GM23338 (cell line): Measurements from ENCODE around the gene ZBTB12. TPM values are rescaled to one million over a fixed set of nuclear protein-coding genes. Genes with fewer than 3 reads are reported as not detected.

Experiments
- EZH2phosphoT487 ChIP-seq: fragments of 200-600 bp; sonication (generic); IDR thresholded peaks from one replicate; pipeline ENCODE4 v1.8.1; 2018; ENCODE audit warnings: antibody characterized with exemption; ENCODE audit not compliant: unreplicated experiment
- NANOG ChIP-seq: IDR thresholded peaks from 2 replicates; pipeline ENCODE4 v1.6.1; 2016; ENCODE audit warnings: antibody characterized with exemption, borderline replicate concordance
- POLR2AphosphoS5 ChIP-seq: IDR thresholded peaks from 2 replicates; pipeline ENCODE4 v1.6.1; 2016; ENCODE audit warnings: antibody characterized with exemption, low read depth
- REST ChIP-seq: IDR thresholded peaks from one replicate; pipeline ENCODE4 v1.6.1; 2018; ENCODE audit warnings: antibody characterized with exemption; ENCODE audit not compliant: unreplicated experiment
- STAT1 ChIP-seq: IDR thresholded peaks from one replicate; pipeline ENCODE4 v1.6.1; 2016; ENCODE audit warnings: antibody characterized with exemption; ENCODE audit not compliant: unreplicated experiment
- ZNF114 ChIP-seq: fragments of 250-450 bp; sonication (Bioruptor Pico); IDR thresholded peaks from 2 replicates; pipeline ENCODE4 v1.5.0; 2020; ENCODE audit warnings: mild to moderate bottlenecking, moderate library complexity
- ZNF331 ChIP-seq: fragments of 250-450 bp; sonication (Bioruptor Pico); IDR thresholded peaks from 2 replicates; pipeline ENCODE4 v1.5.0; 2020; ENCODE audit warnings: low read depth, mild to moderate bottlenecking, moderate library complexity
- ZNF462 ChIP-seq: fragments of 250-450 bp; sonication (Bioruptor Pico); IDR thresholded peaks from 2 replicates; pipeline ENCODE4 v1.5.0; 2020; ENCODE audit warnings: mild to moderate bottlenecking, moderate library complexity
- polyA plus RNA-seq: library from polyadenylated mRNA; unstranded; fragments of >200 nt; fragmentation: Nextera tagmentation; extraction: Ambion mirVana; gene quantifications from 2 replicates; pipeline ENCODE4 v1.2.1, GENCODE V29; 2016
- total RNA-seq: library from RNA; depleted of rRNA; stranded (reverse); fragments of >200 nt; shearing (Covaris generic); gene quantifications from 2 replicates; pipeline ENCODE4 v1.2.3, GENCODE V29; 2014

The ZBTB12 gene
- total and polyA plus RNA-seq, 2 experiments from 2014 or later: 0.18 to 14.4 TPM

- TF ChIP-seq ZNF462 (CRISPR knock-in tag): no peak
- no peak for TF ChIP-seq ZNF114 (CRISPR knock-in tag)
- no peak for TF ChIP-seq NANOG
- TF ChIP-seq EZH2phosphoT487: no peak
- no peak for TF ChIP-seq STAT1
- no peak for TF ChIP-seq POLR2AphosphoS5
- TF ChIP-seq REST: no peak
- no peak for TF ChIP-seq ZNF331 (CRISPR knock-in tag)
These were observed 41.9 kb upstream of the ZBTB12 start (continued) for GRCh38 chr6:31943742-31944141.
